ENCODE measurements around the gene CCL11. TPM values are rescaled to one million over a fixed set of nuclear protein-coding genes. Genes with fewer than 3 reads are reported as not detected.

Gene CCL11
- total RNA-seq, 3 donors from 2014 or later (not counting 1 experiment from before 2014, with no cell fraction given) = not detected

DNA sequence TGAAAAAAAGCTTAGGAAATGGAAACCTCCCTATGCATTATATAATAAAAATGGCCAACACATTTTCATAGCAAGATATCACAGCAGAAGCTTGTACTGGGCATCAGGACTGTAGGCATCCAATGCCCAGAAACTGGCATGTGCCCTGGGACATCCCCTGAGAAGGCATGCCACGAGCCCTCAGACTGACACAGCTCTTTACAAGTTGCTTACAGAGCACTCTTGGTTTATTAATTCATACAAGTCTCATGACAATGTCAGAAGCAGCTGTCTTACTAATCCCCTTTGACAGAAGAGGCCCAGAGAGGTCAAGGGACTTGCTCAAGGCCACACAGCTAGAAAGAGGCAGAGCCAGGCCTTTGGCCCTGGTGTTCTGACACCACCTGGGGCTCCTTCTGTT, 36.1 kb upstream of the CCL11 start:
- H3K27me3 Mint-ChIP-seq (ENCODE audit: low read depth in 2 of 2) = peaks cover 18 to 20% of the 10 kb centered on the region in 2 donors
- no peaks in the 10 kb centered on the region for H3K4me1 Mint-ChIP-seq
- intact Hi-C loops (cut with micrococcal nuclease) = no loop called here

DNA sequence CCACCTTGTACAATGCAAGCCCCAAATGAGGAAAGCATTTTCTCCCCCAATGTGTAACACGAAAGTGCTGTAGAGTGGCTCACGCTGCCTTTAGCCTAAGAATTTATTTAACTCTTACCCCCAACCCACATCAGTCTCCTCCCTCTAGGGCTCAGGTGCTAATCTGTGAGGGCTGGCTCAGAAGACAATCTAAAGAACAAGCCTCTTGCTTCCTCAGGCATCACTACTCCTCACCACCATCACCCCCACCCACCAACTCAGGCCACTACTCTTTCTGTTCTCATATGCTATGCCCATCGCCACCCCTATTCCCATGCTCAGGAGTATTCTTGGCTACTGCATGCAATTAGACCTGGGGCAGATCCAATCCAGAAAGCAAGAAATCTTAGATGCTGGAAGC, 34.4 kb upstream of the CCL11 start:
- H3K36me3 ChIP-seq (ENCODE audit: control insufficient read depth, insufficient read depth, low read length) = no peaks in the 10 kb centered on the region
- Mint-ChIP-seq H3K4me3 (no peak overlapping the region), H3K4me1 (peaks cover 6 to 7% of the 10 kb centered on the region in 2 donors), H3K27ac (no peak overlapping the region), H3K36me3 (no peaks in the 10 kb centered on the region), H3K9me3 (no peaks in the 10 kb centered on the region), H3K27me3 (ENCODE audit: low read depth in 2 of 2) (peaks cover 29 to 36% of the 10 kb centered on the region in 2 donors)
- H3K4me1 ChIP-seq (ENCODE audit: control insufficient read depth, insufficient read depth, low read length) = peaks cover 11% of the 10 kb centered on the region
- ATAC-seq (no peak), DNase-seq (no peak)
- TF ChIP-seq, protein P1, sequence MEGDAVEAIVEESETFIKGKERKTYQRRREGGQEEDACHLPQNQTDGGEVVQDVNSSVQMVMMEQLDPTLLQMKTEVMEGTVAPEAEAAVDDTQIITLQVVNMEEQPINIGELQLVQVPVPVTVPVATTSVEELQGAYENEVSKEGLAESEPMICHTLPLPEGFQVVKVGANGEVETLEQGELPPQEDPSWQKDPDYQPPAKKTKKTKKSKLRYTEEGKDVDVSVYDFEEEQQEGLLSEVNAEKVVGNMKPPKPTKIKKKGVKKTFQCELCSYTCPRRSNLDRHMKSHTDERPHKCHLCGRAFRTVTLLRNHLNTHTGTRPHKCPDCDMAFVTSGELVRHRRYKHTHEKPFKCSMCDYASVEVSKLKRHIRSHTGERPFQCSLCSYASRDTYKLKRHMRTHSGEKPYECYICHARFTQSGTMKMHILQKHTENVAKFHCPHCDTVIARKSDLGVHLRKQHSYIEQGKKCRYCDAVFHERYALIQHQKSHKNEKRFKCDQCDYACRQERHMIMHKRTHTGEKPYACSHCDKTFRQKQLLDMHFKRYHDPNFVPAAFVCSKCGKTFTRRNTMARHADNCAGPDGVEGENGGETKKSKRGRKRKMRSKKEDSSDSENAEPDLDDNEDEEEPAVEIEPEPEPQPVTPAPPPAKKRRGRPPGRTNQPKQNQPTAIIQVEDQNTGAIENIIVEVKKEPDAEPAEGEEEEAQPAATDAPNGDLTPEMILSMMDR (IDR thresholded peaks at IDR 0.05) = no peak
- intact Hi-C loops (cut with micrococcal nuclease) = no loop called here
- H3K27me3 ChIP-seq (ENCODE audit: control insufficient read depth, insufficient read depth, low read length) = no peaks in the 10 kb centered on the region
- 84% methylated on average over 3 of the region's 3 CpGs for whole genome bisulfite sequencing (ENCODE audit: insufficient coverage)
- H3K27ac ChIP-seq (ENCODE audit: low read length) = no peak overlapping the region
- H3K4me3 ChIP-seq (ENCODE audit: low read length) = no peak overlapping the region
- no peaks in the 10 kb centered on the region for H3K9me3 ChIP-seq (ENCODE audit: control insufficient read depth, insufficient read depth, low read length)

More for the DNA sequence above, 36.1 kb upstream of the CCL11 start:
- no peak overlapping the region for H3K4me3 ChIP-seq (ENCODE audit: low read length)
- H3K27ac ChIP-seq (ENCODE audit: low read length) = no peak overlapping the region
- Mint-ChIP-seq H3K4me3 (no peak overlapping the region), H3K9me3 (no peaks in the 10 kb centered on the region), H3K27ac (no peak overlapping the region), H3K36me3 (no peaks in the 10 kb centered on the region)
- ATAC-seq (no peak), DNase-seq (no peak)
- H3K36me3 ChIP-seq (ENCODE audit: control insufficient read depth, insufficient read depth, low read length) = no peaks in the 10 kb centered on the region
- TF ChIP-seq, protein P1 (IDR thresholded peaks at IDR 0.05) = no peak
- H3K9me3 ChIP-seq (ENCODE audit: control insufficient read depth, insufficient read depth, low read length) = no peaks in the 10 kb centered on the region
- 52% methylated on average over 1 of the region's 1 CpG for WGBS (ENCODE audit: insufficient coverage)
- peaks cover 11% of the 10 kb centered on the region for H3K4me1 ChIP-seq (ENCODE audit: control insufficient read depth, insufficient read depth, low read length)
- H3K27me3 ChIP-seq (ENCODE audit: control insufficient read depth, insufficient read depth, low read length) = no peaks in the 10 kb centered on the region

DNA sequence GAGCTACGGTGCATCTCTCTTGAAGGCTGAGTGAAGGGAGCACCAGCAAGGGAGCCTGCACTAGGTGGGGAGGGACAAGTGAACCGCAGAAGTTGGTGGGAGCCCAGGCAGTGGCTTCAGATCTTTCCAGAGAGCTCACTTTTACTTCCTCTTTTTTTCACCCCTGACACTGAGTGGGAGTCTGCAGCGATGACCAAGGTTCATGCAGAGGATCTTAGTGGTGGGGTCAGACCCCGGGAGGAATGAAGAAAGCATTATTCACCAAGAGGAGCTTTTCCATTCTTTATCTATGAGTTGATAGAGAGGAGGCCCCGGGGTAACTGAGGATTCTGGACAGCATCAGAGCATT, 33.5 kb upstream of the CCL11 start:
- no peak for DNase-seq
- Mint-ChIP-seq H3K9me3 (no peaks in the 10 kb centered on the region), H3K27me3 (ENCODE audit: low read depth in 2 of 2) (peaks cover 31 to 43% of the 10 kb centered on the region in 2 donors), H3K27ac (no peak overlapping the region), H3K4me3 (no peak overlapping the region), H3K4me1 (peaks cover 6 to 7% of the 10 kb centered on the region in 2 donors), H3K36me3 (no peaks in the 10 kb centered on the region)
- no peak for ATAC-seq
- TF ChIP-seq, protein P1 (IDR thresholded peaks at IDR 0.05) = no peak
- 32% methylated on average over 3 of the region's 5 CpGs for WGBS (ENCODE audit: insufficient coverage)
- no peaks in the 10 kb centered on the region for H3K36me3 ChIP-seq (ENCODE audit: control insufficient read depth, insufficient read depth, low read length)
- H3K4me1 ChIP-seq (ENCODE audit: control insufficient read depth, insufficient read depth, low read length) = peaks cover 11% of the 10 kb centered on the region
- H3K27me3 ChIP-seq (ENCODE audit: control insufficient read depth, insufficient read depth, low read length) = no peaks in the 10 kb centered on the region
- intact Hi-C loops (cut with micrococcal nuclease) = no loop called here
- no peaks in the 10 kb centered on the region for H3K9me3 ChIP-seq (ENCODE audit: control insufficient read depth, insufficient read depth, low read length)
- no peak overlapping the region for H3K4me3 ChIP-seq (ENCODE audit: low read length)
- H3K27ac ChIP-seq (ENCODE audit: low read length) = no peak overlapping the region

DNA sequence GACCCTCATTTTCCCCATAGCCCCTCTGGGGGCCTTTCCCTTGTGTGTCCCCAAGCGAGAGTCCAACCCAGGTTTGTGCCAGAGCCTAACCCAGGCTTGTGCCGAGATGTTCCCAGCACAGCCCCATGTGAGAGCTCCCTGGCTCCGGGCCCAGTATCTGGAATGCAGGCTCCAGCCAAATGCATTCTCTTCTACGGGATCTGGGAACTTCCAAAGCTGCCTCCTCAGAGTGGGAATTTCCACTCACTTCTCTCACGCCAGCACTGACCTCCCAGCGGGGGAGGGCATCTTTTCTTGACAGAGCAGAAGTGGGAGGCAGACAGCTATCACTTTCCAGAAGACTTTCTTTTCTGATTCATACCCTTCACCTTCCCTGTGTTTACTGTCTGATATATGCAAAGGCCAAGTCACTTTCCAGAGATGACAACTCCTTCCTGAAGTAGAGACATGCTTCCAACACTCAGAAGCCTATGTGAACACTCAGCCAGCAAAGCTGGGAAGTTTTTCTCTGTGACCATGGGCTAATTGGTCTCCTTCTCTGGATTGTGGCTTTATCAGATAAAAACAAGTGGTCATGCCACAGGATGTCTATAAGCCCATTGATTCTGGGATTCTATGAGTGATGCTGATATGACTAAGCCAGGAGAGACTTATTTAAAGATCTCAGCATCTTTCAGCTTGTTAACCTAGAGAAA, 33.0 kb upstream of the CCL11 start:
- Mint-ChIP-seq H3K4me1 (peaks cover 6 to 7% of the 10 kb centered on the region in 2 donors), H3K36me3 (no peaks in the 10 kb centered on the region), H3K9me3 (no peaks in the 10 kb centered on the region), H3K4me3 (no peak overlapping the region), H3K27ac (no peak overlapping the region), H3K27me3 (ENCODE audit: low read depth in 2 of 2) (peaks cover 34 to 48% of the 10 kb centered on the region in 2 donors)
- no peak for ATAC-seq
- Histone ChIP-seq H3K36me3 (ENCODE audit: control insufficient read depth, insufficient read depth, low read length) (no peaks in the 10 kb centered on the region), H3K4me1 (ENCODE audit: control insufficient read depth, insufficient read depth, low read length) (peaks cover 11% of the 10 kb centered on the region), H3K27me3 (ENCODE audit: control insufficient read depth, insufficient read depth, low read length) (no peaks in the 10 kb centered on the region), H3K4me3 (ENCODE audit: low read length) (no peak overlapping the region), H3K9me3 (ENCODE audit: control insufficient read depth, insufficient read depth, low read length) (no peaks in the 10 kb centered on the region), H3K27ac (ENCODE audit: low read length) (no peak overlapping the region)
- TF ChIP-seq, protein P1 (IDR thresholded peaks at IDR 0.05) = no peak
- DNase-seq = no peak
- intact Hi-C loops (cut with micrococcal nuclease) = no loop called here
- WGBS (ENCODE audit: insufficient coverage) = 90% methylated on average over 6 of the region's 6 CpGs

Data from natural killer cell (primary cell).